Kidney (tissue), 14 donors: ENCODE measurements around the gene ADGRV1. TPM values are rescaled to one million over a fixed set of nuclear protein-coding genes. Genes with fewer than 3 reads are reported as not detected.

Experiments used
- DNase-seq, 5 donors: peaks; one replicate each; pipeline ENCODE4 v3.0.0-alpha.2; 2013 to 2020
- FAIRE-seq: peaks from 2 replicates; lab custom pipeline; 2012; peaks lifted over from hg19 to GRCh38; lab: Jason Lieb, UNC
- H3K27ac ChIP-seq, 2 donors: one replicate each; pipeline ENCODE4 v1.7.0; 2013; ENCODE audit warnings: low read depth in 2 of 2, low read length in 2 of 2, inconsistent platforms in 1 of 2
- H3K27me3 ChIP-seq: one replicate; pipeline ENCODE4 v1.7.1; 2013; ENCODE audit warnings: low read length, inconsistent platforms; ENCODE audit not compliant: control insufficient read depth, insufficient read depth
- H3K36me3 ChIP-seq, 3 donors: one replicate each; pipeline versions ENCODE4 v1.7.0 to v1.7.1; 2013; ENCODE audit warnings: low read length in 3 of 3, control low read depth in 1 of 3, inconsistent platforms in 1 of 3; ENCODE audit not compliant: insufficient read depth in 3 of 3, control insufficient read depth in 2 of 3
- H3K4me1 ChIP-seq, 3 donors: one replicate each; pipeline versions ENCODE4 v1.7.0 to v1.7.1; 2013; ENCODE audit warnings: low read length in 3 of 3, inconsistent platforms in 1 of 3, low read depth in 1 of 3; ENCODE audit not compliant: control insufficient read depth in 2 of 3, insufficient read depth in 2 of 3
- H3K4me3 ChIP-seq, 3 donors: one replicate each; pipeline versions ENCODE4 v1.7.0 to v1.8.1; 2013; ENCODE audit warnings: low read length in 3 of 3, control low read depth in 1 of 3, inconsistent platforms in 1 of 3
- H3K9ac ChIP-seq, 3 donors: one replicate each; pipeline versions ENCODE4 v1.7.0 to v1.7.1; 2013; ENCODE audit warnings: low read length in 3 of 3, control low read depth in 1 of 3, inconsistent platforms in 1 of 3
- H3K9me3 ChIP-seq, 3 donors: one replicate each; pipeline versions ENCODE4 v1.7.0 to v1.7.1; 2013; ENCODE audit warnings: low read length in 3 of 3, control low read depth in 1 of 3, inconsistent platforms in 1 of 3; ENCODE audit not compliant: control insufficient read depth in 2 of 3, insufficient read depth in 1 of 3
- CTCF ChIP-seq: IDR thresholded peaks from 3 replicates; pipeline ENCODE4 v1.5.1; 2012; ENCODE audit warnings: mild to moderate bottlenecking, moderate library complexity, borderline replicate concordance; ENCODE audit not compliant: insufficient read depth; ENCODE audit errors: extremely low read depth
- intact Hi-C: fragments of 100-400 bp; cut with DNase I; formaldehyde crosslinking; loops from one replicate; pipeline ENCODE4 v1.11.1; 2022
- polyA plus RNA-seq: library from polyadenylated mRNA; stranded (reverse); fragments of 350-450 nt; fragmentation: Illumina TruSeq; extraction: RNeasy Lipid Tissue Mini Kit (QIAGEN cat#74804); gene quantifications from one replicate; pipeline ENCODE4 v1.2.3, GENCODE V29; 2014; ENCODE audit warnings: low read depth, low replicate concordance; ENCODE audit not compliant: insufficient read depth
- total RNA-seq: library from RNA; stranded (reverse); fragmentation: NEBNext Ultra II Directional; extraction: Animal tissue kit (Norgen Biotek cat#: 25700); gene quantifications from one replicate; pipeline ENCODE4 v1.2.1, GENCODE V29; 2021
- donor health status: control.
- donor health status: control.
- donor health status: control.
- donor health status: control.
- donor health status: control.
- donor health status: DM: yes; HTN: yes; CAD: no.
- donor health status: Normal renal cell carcinoma (clear cell type).

The ADGRV1 gene
- total and polyA plus RNA-seq, 2 donors from 2014 or later, result 7.0 to 7.3 TPM

GRCh38 chr5:91142386-91142785 is 583.8 kb downstream of the ADGRV1 start:
- no peak for FAIRE-seq
- Histone ChIP-seq H3K27ac (no peak overlapping the region), H3K36me3 (no peaks in the 10 kb centered on the region), H3K27me3 (no peaks in the 10 kb centered on the region), H3K4me1 (no peaks in the 10 kb centered on the region), H3K9ac (no peak overlapping the region), H3K4me3 (no peak overlapping the region), H3K9me3 (no peaks in the 10 kb centered on the region)
- no peak for TF ChIP-seq CTCF
- intact Hi-C loops, result no loop called here
- no peak for DNase-seq

GRCh38 chr5:91142819-91143218 is 584.2 kb downstream of the ADGRV1 start:
- no peak overlapping the region for H3K9ac ChIP-seq
- no peaks in the 10 kb centered on the region for H3K4me1 ChIP-seq
- FAIRE-seq (no peak), DNase-seq (no peak)
- intact Hi-C loops, result no loop called here
- no peak overlapping the region for H3K27ac ChIP-seq
- H3K4me3 ChIP-seq, result no peak overlapping the region
- no peaks in the 10 kb centered on the region for H3K9me3 ChIP-seq
- TF ChIP-seq CTCF, result no peak
- no peaks in the 10 kb centered on the region for H3K27me3 ChIP-seq
- no peaks in the 10 kb centered on the region for H3K36me3 ChIP-seq

- intact Hi-C loops, result no loop called here
- no peak for TF ChIP-seq CTCF
- Histone ChIP-seq H3K4me3 (no peak overlapping the region), H3K9ac (no peak overlapping the region), H3K27ac (no peak overlapping the region), H3K36me3 (no peaks in the 10 kb centered on the region), H3K4me1 (no peaks in the 10 kb centered on the region), H3K27me3 (no peaks in the 10 kb centered on the region), H3K9me3 (no peaks in the 10 kb centered on the region)
- FAIRE-seq (no peak), DNase-seq (no peak)
These were observed 585.2 kb downstream of the ADGRV1 start for GRCh38 chr5:91143840-91144239.
